GM21447 (cell line): ENCODE data around the gene PSMA2.
"Not testable (repeated sequence)": the region's sequence is repeated elsewhere in the genome, so short reads cannot be mapped to it uniquely, and the experiment has no call there.

Experiments used
- ATAC-seq: cut with Tn5 transposase; IDR thresholded peaks from one replicate; pipeline ENCODE4 v1.9.1; 2021; ENCODE audit not compliant: unreplicated experiment

PSMA2 gene

GRCh38 chr7:42907316-42907715 lies 24.7 kb downstream of the PSMA2 start:
- no peak for ATAC-seq

GRCh38 chr7:42906181-42906580 lies 25.8 kb downstream of the PSMA2 start:
- no peak for ATAC-seq

- no peak for ATAC-seq
Observed at GRCh38 chr7:42902331-42902730, 29.6 kb downstream of the PSMA2 start.

GRCh38 chr7:42900842-42901241 lies 31.1 kb downstream of the PSMA2 start:
- no peak for ATAC-seq

GRCh38 chr7:42893346-42894240 lies 38.4 kb downstream of the PSMA2 start:
- no peak for ATAC-seq

GRCh38 chr7:42886893-42887505 lies 45.0 kb downstream of the PSMA2 start:
- no peak for ATAC-seq

GRCh38 chr7:42886129-42886528 lies 45.8 kb downstream of the PSMA2 start:
- ATAC-seq, result no peak

- ATAC-seq, result not testable (repeated sequence)
Observed at GRCh38 chr7:42885183-42885582, 46.8 kb downstream of the PSMA2 start.

- peak; percentile 45 for ATAC-seq
Observed at GRCh38 chr7:42883950-42884349, 48.0 kb downstream of the PSMA2 start.

- ATAC-seq, result no peak
Observed at GRCh38 chr7:42880392-42880791, 51.6 kb downstream of the PSMA2 start.

GRCh38 chr7:42878303-42878702 lies 53.7 kb downstream of the PSMA2 start:
- ATAC-seq, result no peak

GRCh38 chr7:42877862-42878261 lies 54.1 kb downstream of the PSMA2 start:
- no peak for ATAC-seq

- ATAC-seq, result peak; percentile 76
Observed at GRCh38 chr7:42876182-42877068, 55.5 kb downstream of the PSMA2 start.

GRCh38 chr7:42869131-42870020 lies 62.6 kb downstream of the PSMA2 start:
- peak; percentile 96 for ATAC-seq

GRCh38 chr7:42868480-42868879 lies 63.5 kb downstream of the PSMA2 start:
- no peak for ATAC-seq
